ENCODE results near the gene RNF212.

- TF ChIP-seq POLR2AphosphoS5 (IDR thresholded peaks at IDR 0.05; ENCODE audit: low read depth, low read length), result no peak
- TF ChIP-seq POLR2A (IDR thresholded peaks at IDR 0.05; ENCODE audit: low read depth, low read length), result no peak
- TF ChIP-seq TAF1 (IDR thresholded peaks at IDR 0.05; ENCODE audit: low read depth, low read length), result no peak
- TF ChIP-seq SPI1 (IDR thresholded peaks at IDR 0.05; ENCODE audit: low read depth, low read length), result no peak
- no peak for TF ChIP-seq PAX5 (IDR thresholded peaks at IDR 0.05; ENCODE audit: insufficient read depth, low read length, severe bottlenecking)
- TF ChIP-seq POU2F2 (IDR thresholded peaks at IDR 0.05; ENCODE audit: low read depth, low read length), result no peak
Measured at GRCh38 chr4:1056671-1057402, 56.5 kb downstream of the RNF212 start.

All from GM12891 (cell line).